CD8-positive, alpha-beta memory T cell (primary cell): Measurements from ENCODE around the gene GNPTG. TPM values are rescaled to one million over a fixed set of nuclear protein-coding genes. Genes with fewer than 3 reads are reported as not detected.

ENCODE experiments used
- CTCF ChIA-PET: fragments of 350-600 bp; sonication (Branson Sonifier 250); formaldehyde crosslinking; loops from one replicate; lab custom pipeline; 2021; ENCODE audit warnings: antibody characterized with exemption; lab: Charles Lee
- POLR2A ChIA-PET: fragments of 350-600 bp; sonication (Branson Sonifier 250); formaldehyde crosslinking; loops from one replicate; lab custom pipeline; 2021; ENCODE audit warnings: antibody characterized with exemption; lab: Charles Lee
- DNase-seq, 5 donors: peaks; one replicate each; pipeline versions ENCODE4 v3.0.0 to v3.0.0-alpha.2; 2020 to 2022; ENCODE audit warnings: mixed read lengths in 1 of 5
- H3K27ac ChIP-seq: one replicate; pipeline ENCODE4 v1.7.0; 2013; ENCODE audit warnings: low read depth, mild to moderate bottlenecking, low read length, moderate library complexity
- H3K27me3 ChIP-seq: 2 replicates; pipeline ENCODE4 v1.7.0; 2013; ENCODE audit warnings: low read length, mild to moderate bottlenecking; ENCODE audit not compliant: insufficient read depth, poor library complexity, severe bottlenecking
- H3K36me3 ChIP-seq: 2 replicates; pipeline ENCODE4 v1.7.0; 2013; ENCODE audit warnings: mild to moderate bottlenecking, low read length, moderate library complexity; ENCODE audit not compliant: insufficient read depth
- H3K4me1 ChIP-seq: 2 replicates; pipeline ENCODE4 v1.7.0; 2013; ENCODE audit warnings: mild to moderate bottlenecking, low read length, moderate library complexity; ENCODE audit not compliant: insufficient read depth
- H3K4me3 ChIP-seq: 2 replicates; pipeline ENCODE4 v1.7.0; 2013; ENCODE audit warnings: mild to moderate bottlenecking, low read length
- H3K9me3 ChIP-seq: 2 replicates; pipeline ENCODE4 v1.7.0; 2013; ENCODE audit warnings: mild to moderate bottlenecking, low read length
- H3K27ac Mint-ChIP-seq, 8 donors: one replicate each; pipeline ENCODE4 v1.8.0; 2020 to 2021; ENCODE audit warnings: mixed read lengths in 8 of 8, mild to moderate bottlenecking in 6 of 8, inconsistent platforms in 3 of 8, moderate library complexity in 3 of 8
- H3K27me3 Mint-ChIP-seq, 2 donors: one replicate each; pipeline ENCODE4 v1.8.0; 2020 to 2021; ENCODE audit warnings: mixed read lengths in 2 of 2, mild to moderate bottlenecking in 1 of 2, moderate library complexity in 1 of 2
- H3K36me3 Mint-ChIP-seq, 3 donors: one replicate each; pipeline ENCODE4 v1.8.0; 2020 to 2021; ENCODE audit warnings: mixed read lengths in 3 of 3, inconsistent platforms in 1 of 3, mild to moderate bottlenecking in 1 of 3
- H3K4me1 Mint-ChIP-seq, 3 donors: one replicate each; pipeline ENCODE4 v1.8.0; 2020 to 2021; ENCODE audit warnings: mixed read lengths in 3 of 3, inconsistent platforms in 1 of 3, mild to moderate bottlenecking in 1 of 3
- H3K4me3 Mint-ChIP-seq, 7 donors: one replicate each; pipeline ENCODE4 v1.8.0; 2020 to 2021; ENCODE audit warnings: mixed read lengths in 7 of 7, mild to moderate bottlenecking in 6 of 7, moderate library complexity in 4 of 7, inconsistent platforms in 2 of 7
- H3K9me3 Mint-ChIP-seq, 5 donors: one replicate each; pipeline ENCODE4 v1.8.0; 2020 to 2022; ENCODE audit warnings: mixed read lengths in 5 of 5, mild to moderate bottlenecking in 3 of 5, moderate library complexity in 2 of 5, inconsistent platforms in 1 of 5
- polyA plus RNA-seq: library from polyadenylated mRNA; unstranded; fragments of 300-500 nt; fragmentation: Illumina TruSeq; gene quantifications from one replicate; pipeline ENCODE4 v1.2.3, GENCODE V29; 2021
- total RNA-seq, 2 experiments: library from RNA; stranded (reverse); gene quantifications; one replicate each; pipeline ENCODE4 v1.2.3, GENCODE V29; 2021

The GNPTG gene
- total and polyA plus RNA-seq, 3 experiments from 2014 or later, result 32.3 to 63.3 (median 34.4) TPM

- no peaks in the 10 kb centered on the region for H3K27me3 ChIP-seq
- H3K9me3 Mint-ChIP-seq, result no peaks in the 10 kb centered on the region
- H3K9me3 ChIP-seq, result no peaks in the 10 kb centered on the region
- H3K4me1 ChIP-seq, result peaks cover 37% of the 10 kb centered on the region
- H3K36me3 ChIP-seq, result peaks cover 27% of the 10 kb centered on the region
- peak overlapping the region; percentile 58 for H3K27ac ChIP-seq
- peak in 1 of 5 donors; percentile 45 for DNase-seq
- POLR2A ChIA-PET, result no interaction called here
- peaks cover 25 to 54% (median 26%) of the 10 kb centered on the region in 3 donors for H3K4me1 Mint-ChIP-seq
- H3K27ac Mint-ChIP-seq, result peak overlapping the region; percentile 90 to 98 (median 96)
- peak overlapping the region; percentile 81 for H3K4me3 ChIP-seq
- H3K36me3 Mint-ChIP-seq, result peaks cover 0 to 47% (median 0%) of the 10 kb centered on the region in 3 donors
- peak overlapping the region; percentile 94 to 99 (median 96) for H3K4me3 Mint-ChIP-seq
- CTCF ChIA-PET, result no interaction called here
- no peaks in the 10 kb centered on the region for H3K27me3 Mint-ChIP-seq
These were observed 40.9 kb upstream of the GNPTG start for GRCh38 chr16:1310832-1311200.

- Mint-ChIP-seq H3K9me3 (no peaks in the 10 kb centered on the region), H3K36me3 (peaks cover 0 to 52% (median 4%) of the 10 kb centered on the region in 3 donors), H3K4me1 (peaks cover 26 to 54% (median 27%) of the 10 kb centered on the region in 3 donors), H3K4me3 (peak overlapping the region; percentile 94 to 99 (median 96)), H3K27me3 (no peaks in the 10 kb centered on the region), H3K27ac (peak overlapping the region; percentile 29 to 98 (median 96))
- POLR2A ChIA-PET, result no interaction called here
- Histone ChIP-seq H3K27ac (peak overlapping the region; percentile 58), H3K27me3 (no peaks in the 10 kb centered on the region), H3K9me3 (no peaks in the 10 kb centered on the region), H3K4me3 (peak overlapping the region; percentile 81), H3K4me1 (peaks cover 37% of the 10 kb centered on the region), H3K36me3 (peaks cover 31% of the 10 kb centered on the region)
- CTCF ChIA-PET, result no interaction called here
- no peak for DNase-seq
These were observed 40.5 kb upstream of the GNPTG start for GRCh38 chr16:1311212-1311737.

- no peaks in the 10 kb centered on the region for H3K27me3 Mint-ChIP-seq
- H3K4me1 ChIP-seq, result peaks cover 37% of the 10 kb centered on the region
- peak overlapping the region in 2 of 8 donors; percentile 32 to 90 for H3K27ac Mint-ChIP-seq
- H3K9me3 Mint-ChIP-seq, result no peaks in the 10 kb centered on the region
- H3K9me3 ChIP-seq, result no peaks in the 10 kb centered on the region
- peaks cover 0 to 58% (median 9%) of the 10 kb centered on the region in 3 donors for H3K36me3 Mint-ChIP-seq
- H3K27me3 ChIP-seq, result no peaks in the 10 kb centered on the region
- peaks cover 26 to 52% (median 27%) of the 10 kb centered on the region in 3 donors for H3K4me1 Mint-ChIP-seq
- no peak for DNase-seq
- ChIA-PET POLR2A (interaction anchor here (0.6 kb wide), 1 partner anchor 41 kb away, joined by 4 read pairs; no protein-coding TSS in a partner anchor), CTCF (interaction anchor here (1.1 kb wide), 1 partner anchor 12 kb away, joined by 3 read pairs; no protein-coding TSS in a partner anchor)
- H3K27ac ChIP-seq, result peak overlapping the region; percentile 58
- peak overlapping the region; percentile 81 for H3K4me3 ChIP-seq
- H3K4me3 Mint-ChIP-seq, result peak overlapping the region; percentile 52 to 99 (median 96)
- H3K36me3 ChIP-seq, result peaks cover 37% of the 10 kb centered on the region
These were observed 39.8 kb upstream of the GNPTG start for GRCh38 chr16:1311738-1312466.

GRCh38 chr16:1312467-1312816, 39.3 kb upstream of the GNPTG start:
- no peak overlapping the region for H3K4me3 ChIP-seq
- ChIA-PET CTCF (interaction anchor here (0.8 to 1.1 kb wide), 2 partner anchors 13 to 26 kb away, joined by 3 read pairs; no protein-coding TSS in a partner anchor), POLR2A (interaction anchor here (0.6 kb wide), 1 partner anchor 41 kb away, joined by 4 read pairs; no protein-coding TSS in a partner anchor)
- peaks cover 37% of the 10 kb centered on the region for H3K4me1 ChIP-seq
- no peaks in the 10 kb centered on the region for H3K27me3 ChIP-seq
- H3K9me3 ChIP-seq, result no peaks in the 10 kb centered on the region
- peak overlapping the region; percentile 15 to 82 (median 52) for H3K4me3 Mint-ChIP-seq
- peaks cover 41% of the 10 kb centered on the region for H3K36me3 ChIP-seq
- peaks cover 0 to 63% (median 9%) of the 10 kb centered on the region in 3 donors for H3K36me3 Mint-ChIP-seq
- no peak for DNase-seq
- peaks cover 26 to 52% (median 27%) of the 10 kb centered on the region in 3 donors for H3K4me1 Mint-ChIP-seq
- no peaks in the 10 kb centered on the region for H3K27me3 Mint-ChIP-seq
- H3K27ac ChIP-seq, result no peak overlapping the region
- peak overlapping the region in 4 of 8 donors; percentile 61 to 90 (median 72) for H3K27ac Mint-ChIP-seq
- no peaks in the 10 kb centered on the region for H3K9me3 Mint-ChIP-seq

- H3K27me3 Mint-ChIP-seq, result no peaks in the 10 kb centered on the region
- Histone ChIP-seq H3K27ac (no peak overlapping the region), H3K9me3 (no peaks in the 10 kb centered on the region), H3K4me3 (no peak overlapping the region), H3K27me3 (no peaks in the 10 kb centered on the region), H3K36me3 (peaks cover 45% of the 10 kb centered on the region), H3K4me1 (peaks cover 36% of the 10 kb centered on the region)
- H3K36me3 Mint-ChIP-seq, result peaks cover 0 to 68% (median 13%) of the 10 kb centered on the region in 3 donors
- no peaks in the 10 kb centered on the region for H3K9me3 Mint-ChIP-seq
- peaks cover 26 to 52% (median 27%) of the 10 kb centered on the region in 3 donors for H3K4me1 Mint-ChIP-seq
- ChIA-PET CTCF (interaction anchor here (0.8 to 1.1 kb wide), 2 partner anchors 13 to 25 kb away, joined by 3 read pairs; no protein-coding TSS in a partner anchor), POLR2A (interaction anchor here (0.6 kb wide), 1 partner anchor 40 kb away, joined by 4 read pairs; no protein-coding TSS in a partner anchor)
- DNase-seq, result no peak
- peak overlapping the region in 4 of 8 donors; percentile 61 to 90 (median 72) for H3K27ac Mint-ChIP-seq
- peak overlapping the region in 6 of 7 donors; percentile 15 to 82 (median 56) for H3K4me3 Mint-ChIP-seq
These were observed 38.8 kb upstream of the GNPTG start for GRCh38 chr16:1312903-1313302.

GRCh38 chr16:1313721-1314369, 37.9 kb upstream of the GNPTG start:
- peaks cover 30 to 54% (median 30%) of the 10 kb centered on the region in 3 donors for H3K4me1 Mint-ChIP-seq
- Histone ChIP-seq H3K9me3 (no peaks in the 10 kb centered on the region), H3K27ac (no peak overlapping the region), H3K36me3 (peaks cover 55% of the 10 kb centered on the region), H3K4me3 (no peak overlapping the region), H3K4me1 (peaks cover 31% of the 10 kb centered on the region), H3K27me3 (no peaks in the 10 kb centered on the region)
- DNase-seq, result no peak
- peak overlapping the region in 1 of 8 donors; percentile 33 for H3K27ac Mint-ChIP-seq
- H3K36me3 Mint-ChIP-seq, result peaks cover 0 to 77% (median 18%) of the 10 kb centered on the region in 3 donors
- peak overlapping the region in 1 of 7 donors; percentile 32 for H3K4me3 Mint-ChIP-seq
- no peaks in the 10 kb centered on the region for H3K9me3 Mint-ChIP-seq
- ChIA-PET POLR2A (interaction anchor here (1.3 kb wide), 1 partner anchor 19 kb away, joined by 3 read pairs; no protein-coding TSS in a partner anchor), CTCF (no interaction called here)
- no peaks in the 10 kb centered on the region for H3K27me3 Mint-ChIP-seq

- Mint-ChIP-seq H3K9me3 (no peaks in the 10 kb centered on the region), H3K4me3 (peak overlapping the region in 1 of 7 donors; percentile 32), H3K27me3 (no peaks in the 10 kb centered on the region), H3K4me1 (peaks cover 29 to 51% (median 30%) of the 10 kb centered on the region in 3 donors), H3K27ac (peak overlapping the region in 1 of 8 donors; percentile 33), H3K36me3 (peaks cover 3 to 84% (median 18%) of the 10 kb centered on the region in 3 donors)
- ChIA-PET POLR2A (interaction anchor here (0.6 to 1.3 kb wide), 2 partner anchors 18 to 293 kb away, joined by 3 read pairs; no protein-coding TSS in a partner anchor), CTCF (interaction anchor here (1.1 kb wide), 1 partner anchor 28 kb away, joined by 3 read pairs; no protein-coding TSS in a partner anchor)
- H3K36me3 ChIP-seq, result peaks cover 62% of the 10 kb centered on the region
- H3K27ac ChIP-seq, result no peak overlapping the region
- no peak overlapping the region for H3K4me3 ChIP-seq
- no peaks in the 10 kb centered on the region for H3K9me3 ChIP-seq
- peaks cover 31% of the 10 kb centered on the region for H3K4me1 ChIP-seq
- DNase-seq, result no peak
- no peaks in the 10 kb centered on the region for H3K27me3 ChIP-seq
These were observed 37.2 kb upstream of the GNPTG start for GRCh38 chr16:1314399-1315068.
